Measurements from ENCODE around the gene SHTN1. TPM values are rescaled to one million over a fixed set of nuclear protein-coding genes. Genes with fewer than 3 reads are reported as not detected.

Gene SHTN1
- total RNA-seq, 1 experiment from 2014 or later, result 39.9 TPM

DNA sequence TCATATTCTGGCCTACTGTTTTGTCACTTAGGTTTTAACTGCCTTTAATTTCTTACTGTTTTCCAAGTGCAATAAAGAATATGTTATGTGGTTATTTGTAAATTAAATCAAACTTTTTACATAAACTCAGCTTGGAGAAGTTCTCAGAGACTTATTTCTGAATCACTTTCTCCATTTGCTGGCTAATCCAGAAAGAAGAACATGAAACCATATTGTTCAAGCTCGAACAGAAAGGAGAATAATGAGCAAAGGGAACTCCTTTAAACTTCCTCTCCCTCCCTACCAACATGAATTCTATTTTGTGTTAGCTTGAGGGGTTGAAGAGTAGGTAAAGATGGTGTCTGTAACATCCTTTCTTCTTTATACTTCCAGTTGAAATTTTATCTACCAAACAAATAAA lies 52.3 kb downstream of the SHTN1 start:
- intact Hi-C loops (cut with micrococcal nuclease; ENCODE audit: unreplicated experiment), result no loop called here
- POLR2A ChIA-PET (ENCODE audit: low non-redundant PET), result interaction anchor here (0.6 kb wide), 1 partner anchor 11 kb away, joined by 11 read pairs; no protein-coding TSS in a partner anchor
- Histone ChIP-seq H3K27ac (ENCODE audit: low read depth, low read length, poor library complexity, severe bottlenecking) (no peak overlapping the region), H3K27me3 (replicated peaks; ENCODE audit: insufficient read depth, low read depth, low read length, poor library complexity) (no peaks in the 10 kb centered on the region), H3K4me3 (ENCODE audit: low read depth, low read length, poor library complexity, severe bottlenecking) (no peak overlapping the region), H3K4me1 (ENCODE audit: insufficient read depth, low read length, poor library complexity, severe bottlenecking) (peaks cover 8% of the 10 kb centered on the region), H3K36me3 (ENCODE audit: insufficient read depth, low read length, poor library complexity, severe bottlenecking) (peaks cover 5% of the 10 kb centered on the region), H3K9me3 (ENCODE audit: low read depth, low read length, poor library complexity, severe bottlenecking) (no peaks in the 10 kb centered on the region)
- no peak for DNase-seq (ENCODE audit: low spot score)
- CTCF ChIA-PET, result no interaction called here
- no peak for TF ChIP-seq EZH2 (IDR thresholded peaks at IDR 0.05; ENCODE audit: borderline replicate concordance, low read depth, low read length, poor library complexity, severe bottlenecking)
- TF ChIP-seq, protein P1, sequence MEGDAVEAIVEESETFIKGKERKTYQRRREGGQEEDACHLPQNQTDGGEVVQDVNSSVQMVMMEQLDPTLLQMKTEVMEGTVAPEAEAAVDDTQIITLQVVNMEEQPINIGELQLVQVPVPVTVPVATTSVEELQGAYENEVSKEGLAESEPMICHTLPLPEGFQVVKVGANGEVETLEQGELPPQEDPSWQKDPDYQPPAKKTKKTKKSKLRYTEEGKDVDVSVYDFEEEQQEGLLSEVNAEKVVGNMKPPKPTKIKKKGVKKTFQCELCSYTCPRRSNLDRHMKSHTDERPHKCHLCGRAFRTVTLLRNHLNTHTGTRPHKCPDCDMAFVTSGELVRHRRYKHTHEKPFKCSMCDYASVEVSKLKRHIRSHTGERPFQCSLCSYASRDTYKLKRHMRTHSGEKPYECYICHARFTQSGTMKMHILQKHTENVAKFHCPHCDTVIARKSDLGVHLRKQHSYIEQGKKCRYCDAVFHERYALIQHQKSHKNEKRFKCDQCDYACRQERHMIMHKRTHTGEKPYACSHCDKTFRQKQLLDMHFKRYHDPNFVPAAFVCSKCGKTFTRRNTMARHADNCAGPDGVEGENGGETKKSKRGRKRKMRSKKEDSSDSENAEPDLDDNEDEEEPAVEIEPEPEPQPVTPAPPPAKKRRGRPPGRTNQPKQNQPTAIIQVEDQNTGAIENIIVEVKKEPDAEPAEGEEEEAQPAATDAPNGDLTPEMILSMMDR (conservative IDR thresholded peaks at IDR 0.05; ENCODE audit: low read depth, low read length), result no peak
- BruUV-seq (replicated peaks), result no TSS peak

DNA sequence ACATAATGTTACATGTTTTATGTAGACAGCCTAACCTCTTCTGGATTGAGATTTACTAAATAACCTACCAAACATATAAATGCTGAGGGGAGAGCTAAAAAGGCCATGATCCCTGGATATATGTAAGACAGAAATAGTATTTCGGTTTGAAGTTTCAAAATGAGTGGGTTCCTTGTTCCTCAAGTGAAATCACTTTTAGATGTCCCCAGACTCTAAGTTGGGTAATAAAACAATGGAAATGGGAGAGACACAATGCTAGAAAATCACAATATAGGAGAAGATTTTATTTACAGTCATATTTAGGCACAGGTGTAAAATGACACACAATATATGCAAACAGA lies 56.5 kb downstream of the SHTN1 start:
- CTCF ChIA-PET, result no interaction called here

DNA sequence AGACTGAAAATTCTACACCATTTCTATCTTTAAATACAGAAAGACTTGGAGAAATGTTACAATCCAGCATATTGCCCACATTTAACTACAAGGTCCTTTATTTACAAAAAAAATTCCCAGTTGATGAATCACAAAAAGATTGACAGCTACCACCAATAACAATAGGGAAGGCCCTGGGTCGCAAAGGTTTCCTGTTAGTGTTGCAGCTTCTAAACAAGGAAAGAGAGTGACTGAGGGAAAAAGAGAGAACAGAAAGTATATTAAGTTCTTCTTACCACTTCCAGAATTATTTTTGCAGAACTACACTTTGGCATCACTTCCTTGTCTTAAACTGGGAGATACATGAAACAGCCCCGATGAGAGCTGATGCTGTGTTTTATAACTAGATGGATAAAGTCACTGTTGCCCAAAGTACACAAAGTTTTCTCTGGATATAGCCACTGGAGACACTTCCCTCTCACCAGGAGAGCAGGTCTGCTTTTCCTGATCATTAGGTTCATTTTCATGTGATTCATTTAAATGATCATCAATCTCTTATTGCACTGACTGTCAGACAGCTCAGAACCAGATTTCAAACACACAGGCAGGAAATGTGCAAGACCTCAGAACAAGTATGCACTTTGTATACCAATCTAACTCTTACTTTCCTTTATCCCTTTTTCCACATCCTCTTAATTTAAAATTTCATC lies 57.0 kb downstream of the SHTN1 start:
- DNase-seq (ENCODE audit: low spot score), result peak; percentile 29
- H3K9me3 ChIP-seq (ENCODE audit: low read depth, low read length, poor library complexity, severe bottlenecking), result no peaks in the 10 kb centered on the region
- H3K27me3 ChIP-seq (replicated peaks; ENCODE audit: insufficient read depth, low read depth, low read length, poor library complexity), result no peaks in the 10 kb centered on the region
- intact Hi-C loops (cut with micrococcal nuclease; ENCODE audit: unreplicated experiment), result no loop called here
- ChIA-PET CTCF (no interaction called here), POLR2A (ENCODE audit: low non-redundant PET) (no interaction called here)
- no peak overlapping the region for H3K27ac ChIP-seq (ENCODE audit: low read depth, low read length, poor library complexity, severe bottlenecking)
- H3K4me3 ChIP-seq (ENCODE audit: low read depth, low read length, poor library complexity, severe bottlenecking), result no peak overlapping the region
- peaks cover 17% of the 10 kb centered on the region for H3K4me1 ChIP-seq (ENCODE audit: insufficient read depth, low read length, poor library complexity, severe bottlenecking)
- TF ChIP-seq EZH2 (IDR thresholded peaks at IDR 0.05; ENCODE audit: borderline replicate concordance, low read depth, low read length, poor library complexity, severe bottlenecking), result no peak
- TF ChIP-seq, protein P1 (conservative IDR thresholded peaks at IDR 0.05; ENCODE audit: low read depth, low read length), result no peak
- no peaks in the 10 kb centered on the region for H3K36me3 ChIP-seq (ENCODE audit: insufficient read depth, low read length, poor library complexity, severe bottlenecking)
- BruUV-seq (replicated peaks), result no TSS peak

More for the DNA sequence above, 56.5 kb downstream of the SHTN1 start:
- intact Hi-C loops (cut with micrococcal nuclease; ENCODE audit: unreplicated experiment), result no loop called here
- TF ChIP-seq, protein P1 (conservative IDR thresholded peaks at IDR 0.05; ENCODE audit: low read depth, low read length), result no peak
- no peak for TF ChIP-seq EZH2 (IDR thresholded peaks at IDR 0.05; ENCODE audit: borderline replicate concordance, low read depth, low read length, poor library complexity, severe bottlenecking)
- Histone ChIP-seq H3K9me3 (ENCODE audit: low read depth, low read length, poor library complexity, severe bottlenecking) (no peaks in the 10 kb centered on the region), H3K27me3 (replicated peaks; ENCODE audit: insufficient read depth, low read depth, low read length, poor library complexity) (no peaks in the 10 kb centered on the region), H3K27ac (ENCODE audit: low read depth, low read length, poor library complexity, severe bottlenecking) (no peak overlapping the region), H3K4me1 (ENCODE audit: insufficient read depth, low read length, poor library complexity, severe bottlenecking) (peaks cover 17% of the 10 kb centered on the region), H3K36me3 (ENCODE audit: insufficient read depth, low read length, poor library complexity, severe bottlenecking) (no peaks in the 10 kb centered on the region), H3K4me3 (ENCODE audit: low read depth, low read length, poor library complexity, severe bottlenecking) (no peak overlapping the region)
- no peak for DNase-seq (ENCODE audit: low spot score)
- POLR2A ChIA-PET (ENCODE audit: low non-redundant PET), result no interaction called here
- no TSS peak for BruUV-seq (replicated peaks)
